NCI-H345 (cell line): Measurements from ENCODE around the gene MDM4.
"Not testable (repeated sequence)": the region's sequence is repeated elsewhere in the genome, so short reads cannot be mapped to it uniquely, and the experiment has no call there.

Experiments
- DNase-seq: peaks from one replicate; lab custom pipeline; 2025; lab: John Stamatoyannopoulos, UW

The MDM4 gene

DNA sequence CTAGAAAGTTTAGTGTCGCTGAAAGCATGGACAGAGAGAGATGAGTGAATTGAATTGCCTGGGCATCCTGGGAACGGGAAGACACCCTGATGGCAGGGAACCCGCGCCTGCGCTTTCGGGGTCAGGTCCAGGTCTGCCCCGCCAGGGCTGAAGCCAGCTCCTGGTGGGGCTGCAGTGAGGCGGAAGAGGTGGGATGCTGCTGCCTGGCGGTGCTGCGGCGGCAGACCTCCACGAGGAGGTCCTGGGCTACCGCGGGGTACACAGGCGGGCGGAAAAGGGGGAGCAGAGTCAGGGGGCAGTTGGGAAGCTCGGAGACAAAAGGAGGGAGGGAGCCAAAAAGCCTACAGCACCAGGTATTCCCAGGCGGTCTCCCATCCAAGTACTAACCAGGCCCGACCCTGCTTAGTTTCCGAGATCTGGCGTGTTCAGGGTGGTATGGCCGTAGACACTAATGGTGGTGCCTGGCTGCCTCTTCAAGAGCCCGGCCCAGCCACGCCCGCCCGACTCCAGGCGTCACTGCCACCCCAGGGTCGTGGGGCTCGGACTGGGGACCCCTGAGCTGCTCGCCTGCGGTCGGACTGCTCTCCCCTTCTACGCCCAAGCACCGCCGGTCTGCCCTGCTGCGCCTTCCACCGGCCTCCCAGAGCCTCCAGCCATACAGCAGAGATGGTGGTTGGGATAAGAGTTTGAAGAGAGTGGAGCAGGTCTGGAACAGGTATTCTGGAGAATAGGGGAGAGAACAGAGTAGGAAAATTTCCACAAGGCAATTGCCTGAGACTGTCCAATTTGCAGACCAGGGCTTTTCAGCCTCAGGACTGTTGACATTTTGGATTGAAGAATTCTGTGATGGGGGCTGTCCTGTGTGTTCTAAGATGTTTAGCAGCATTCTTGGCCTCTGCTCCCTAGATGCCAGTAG, 46.1 kb downstream of the MDM4 start:
- no peak for DNase-seq

DNA sequence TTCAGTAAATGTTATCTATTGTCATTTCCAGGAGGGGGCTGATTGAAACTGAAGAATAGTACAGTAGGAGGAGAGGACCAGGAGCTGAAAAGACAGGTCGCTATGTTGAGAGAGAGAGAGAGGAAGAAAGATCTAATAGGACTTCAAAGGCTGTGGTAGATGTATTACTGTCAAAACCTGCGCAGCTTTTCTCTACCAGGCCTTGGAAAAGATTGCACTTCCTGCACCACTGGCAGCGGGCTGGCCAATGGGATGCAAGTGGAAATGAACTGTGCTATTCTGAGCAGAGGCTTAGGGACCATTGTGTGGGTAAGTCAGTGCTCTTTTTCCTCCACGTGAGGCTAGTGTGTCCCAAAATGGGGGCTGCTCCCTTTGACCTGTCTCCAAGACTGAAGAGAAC, 47.1 kb downstream of the MDM4 start:
- DNase-seq = no peak

DNA sequence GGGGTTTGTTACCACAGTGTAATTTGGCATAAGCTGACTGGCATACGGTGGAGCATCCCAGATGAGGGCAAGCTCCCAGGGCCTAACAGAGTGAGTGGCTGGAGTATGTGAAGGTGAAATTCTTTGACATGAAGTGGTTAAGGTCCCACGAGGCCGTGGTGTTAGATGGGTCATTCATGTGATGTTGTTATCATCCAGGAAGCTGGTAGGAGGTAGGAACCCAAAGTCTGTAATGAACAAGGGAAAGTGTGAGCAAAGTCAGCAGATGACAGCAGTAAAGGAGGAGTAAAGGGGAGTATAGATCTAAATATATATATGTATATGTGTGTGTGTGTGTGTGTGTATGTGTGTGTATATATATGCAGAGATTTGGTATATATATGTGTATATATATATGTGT, 47.6 kb downstream of the MDM4 start:
- no peak for DNase-seq

DNA sequence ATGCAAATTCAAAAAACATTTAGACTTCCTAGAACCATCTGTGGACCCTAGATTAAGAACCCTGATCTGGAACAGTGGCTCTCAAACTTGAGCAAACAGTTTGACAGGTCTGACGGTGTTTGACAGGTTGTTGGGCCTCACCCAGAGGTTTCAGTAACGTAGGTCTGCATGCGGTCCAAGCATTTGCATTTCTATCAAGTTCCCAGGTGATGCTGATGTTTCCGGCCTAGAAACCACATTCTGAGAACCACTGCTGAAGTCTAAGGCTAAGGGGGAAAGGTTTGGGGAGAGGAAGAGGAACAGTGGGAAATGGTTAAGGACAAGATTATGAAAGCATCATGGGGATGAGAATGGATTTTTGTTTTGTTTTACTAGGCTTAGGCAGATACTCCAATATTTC, 48.6 kb downstream of the MDM4 start:
- DNase-seq = no peak

DNA sequence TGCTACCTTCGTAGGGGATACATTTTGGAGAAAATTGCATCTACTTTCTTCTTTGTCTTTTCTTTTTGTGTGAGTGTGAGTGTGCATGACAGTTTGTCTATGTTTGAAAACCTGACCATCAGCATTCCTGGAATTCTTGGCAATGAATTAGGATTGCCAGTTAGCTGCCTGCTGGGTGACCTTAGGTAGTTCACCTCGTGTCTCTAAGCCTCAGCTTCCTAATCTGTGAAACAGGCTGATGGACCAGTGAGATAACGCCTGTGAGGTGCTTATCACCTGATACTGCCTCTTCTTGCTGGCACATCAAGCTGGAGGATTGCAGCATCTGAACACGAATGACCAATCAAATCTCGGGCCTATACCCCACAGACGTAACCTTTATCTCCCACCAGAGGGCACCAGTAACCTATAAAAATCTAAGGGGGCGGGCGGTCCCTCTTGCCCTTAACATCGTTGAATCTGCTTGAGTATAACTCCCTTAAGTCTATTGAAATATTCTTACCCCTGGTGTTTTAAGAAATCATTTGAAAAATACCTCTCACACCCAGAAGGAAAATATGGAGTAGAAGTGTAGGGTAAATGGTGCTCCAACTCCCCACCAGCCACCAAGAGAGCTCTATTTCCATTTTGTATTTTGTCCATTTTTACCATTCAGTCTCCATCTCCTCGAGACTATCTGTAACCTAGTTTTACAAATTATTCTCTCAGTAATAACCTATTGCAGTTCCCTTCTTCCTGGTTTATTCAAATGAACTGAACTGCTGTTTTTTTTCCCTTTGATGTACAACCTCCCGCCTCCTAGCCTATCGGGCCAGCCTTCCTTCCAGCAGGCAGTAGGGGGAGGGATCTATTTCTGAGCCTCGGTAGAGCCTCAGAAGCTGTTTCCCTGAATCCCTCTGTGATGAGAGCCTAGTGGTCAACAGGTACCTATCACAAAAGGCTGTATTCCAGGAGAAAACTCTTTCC, 49.7 kb downstream of the MDM4 start:
- DNase-seq = peak; percentile 78

DNA sequence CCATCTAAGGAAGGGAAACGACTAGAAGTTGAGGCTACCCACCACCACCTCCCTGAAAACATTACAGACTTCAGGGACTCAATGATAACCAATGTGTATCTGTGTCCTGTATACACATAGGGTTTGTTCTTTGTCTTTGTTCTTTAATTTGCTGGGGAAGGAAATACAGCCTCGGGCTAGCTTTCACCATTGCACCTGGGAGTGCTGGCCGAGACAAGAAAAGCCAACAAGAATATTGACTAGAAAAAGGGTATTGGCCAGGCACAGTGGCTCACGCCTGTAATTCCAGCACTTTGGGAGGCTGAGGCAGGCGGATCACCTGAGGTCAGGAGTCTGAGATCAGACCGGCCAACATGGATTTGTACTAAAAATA, 50.4 kb downstream of the MDM4 start:
- no peak for DNase-seq

DNA sequence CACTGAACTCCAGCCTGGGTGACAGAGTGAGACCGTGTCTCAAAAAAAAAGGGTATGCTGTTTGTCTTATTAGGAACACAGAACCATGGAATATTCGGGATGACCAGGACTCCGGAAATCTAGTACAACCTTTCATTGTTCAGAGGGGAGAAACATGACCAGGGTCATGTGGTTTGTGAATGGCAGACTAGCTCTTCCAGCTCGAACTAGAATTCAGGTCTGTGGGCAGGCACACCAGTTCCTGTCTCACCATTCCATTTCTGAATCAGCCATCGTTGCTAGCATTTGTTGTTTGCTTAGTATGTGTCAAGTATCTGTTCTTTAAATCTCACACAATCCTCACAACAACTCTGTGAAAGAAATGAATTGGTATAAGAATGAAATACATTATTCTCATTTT, 50.9 kb downstream of the MDM4 start:
- DNase-seq = no peak

DNA sequence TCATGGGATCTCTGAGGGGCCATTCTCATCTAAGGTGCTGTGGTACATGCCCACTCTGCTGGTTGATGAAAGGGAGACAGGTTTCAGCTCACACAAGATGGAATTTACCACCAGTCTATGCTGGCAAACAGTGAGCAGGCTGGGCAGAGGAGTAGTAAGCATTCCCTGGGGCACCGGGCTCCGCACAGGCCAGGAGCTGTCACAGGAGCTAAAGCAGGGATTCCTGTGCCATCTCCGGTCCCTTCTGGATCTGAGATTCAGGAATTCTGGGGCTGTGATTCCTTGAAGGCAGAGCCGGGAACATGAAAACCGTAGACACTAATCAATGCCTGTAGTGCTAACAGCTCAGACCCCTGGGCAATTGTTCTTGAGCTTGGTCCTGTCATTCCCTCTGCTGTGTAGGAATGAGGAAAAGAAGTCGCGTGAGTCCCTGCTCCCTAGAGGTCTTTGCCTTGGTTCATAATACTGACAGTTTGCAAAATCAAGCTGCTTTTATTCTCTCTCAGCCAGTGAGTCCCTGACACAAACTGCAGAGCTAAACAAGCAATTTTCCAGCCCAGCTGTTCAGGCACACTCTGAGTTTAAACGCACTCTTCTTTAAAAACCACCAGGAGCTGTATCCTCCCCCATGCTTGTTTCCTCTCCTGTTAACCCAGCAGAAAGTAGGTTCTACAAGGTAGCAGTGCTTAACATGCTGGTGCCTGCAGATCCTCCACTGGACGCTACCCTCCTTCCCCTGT, 52.5 kb downstream of the MDM4 start:
- no peak for DNase-seq

DNA sequence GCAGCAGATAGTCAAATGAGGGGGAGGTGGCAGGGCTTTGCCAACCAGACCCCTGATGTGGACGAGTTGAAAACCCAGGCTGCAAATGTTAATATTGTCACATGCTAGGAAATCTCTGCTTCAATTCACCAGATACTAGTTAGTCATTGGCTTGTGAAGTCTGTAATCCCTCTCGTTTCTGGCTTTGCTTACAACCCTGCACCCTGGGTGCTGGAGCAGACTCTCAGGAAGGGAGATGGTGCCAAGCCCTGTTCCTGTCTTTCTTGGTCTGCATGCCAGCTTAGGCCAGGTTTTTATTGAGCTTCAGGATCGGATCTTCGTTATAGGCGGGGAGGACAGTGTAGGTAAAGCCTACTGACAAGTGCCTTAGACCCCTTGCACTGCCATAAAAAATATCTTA, 53.3 kb downstream of the MDM4 start:
- no peak for DNase-seq

DNA sequence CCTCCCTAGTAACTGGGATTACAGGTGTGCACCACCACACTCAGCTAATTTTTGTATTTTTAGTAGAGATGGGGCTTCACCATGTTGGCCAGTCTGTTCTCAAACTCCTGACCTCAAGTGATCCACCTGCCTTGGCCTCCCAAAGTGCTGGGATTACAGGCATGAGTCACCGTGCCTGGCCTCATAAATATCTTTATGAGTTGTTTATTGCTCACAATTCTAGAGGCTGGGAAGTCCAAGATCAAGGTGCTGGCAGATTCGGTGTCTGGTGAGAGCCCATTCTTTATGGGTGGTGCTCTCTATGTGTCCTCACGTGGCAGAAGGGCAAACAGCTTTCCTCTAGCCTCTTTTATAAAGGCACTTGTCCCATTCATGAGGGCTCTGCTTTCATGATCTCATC, 53.8 kb downstream of the MDM4 start:
- not testable (repeated sequence) for DNase-seq

DNA sequence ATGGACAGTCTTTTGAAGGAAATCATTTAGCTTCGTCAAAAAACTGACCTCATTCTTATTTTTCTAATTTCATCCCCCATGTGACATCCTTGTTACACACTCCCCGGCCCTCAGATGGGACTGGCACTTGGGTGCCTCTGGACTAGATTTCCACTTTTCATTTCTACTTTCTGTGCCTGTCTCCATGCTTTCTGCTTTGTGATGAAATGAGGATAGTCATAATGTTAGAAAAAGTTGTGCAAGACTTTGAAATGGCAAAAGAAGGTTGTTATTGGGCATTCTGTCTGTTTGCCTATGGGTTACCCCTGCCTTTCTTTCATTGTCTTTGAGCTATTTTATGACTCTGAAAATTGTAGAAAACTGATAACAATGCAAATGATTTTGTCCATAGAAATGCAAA, 54.9 kb downstream of the MDM4 start:
- DNase-seq = no peak

DNA sequence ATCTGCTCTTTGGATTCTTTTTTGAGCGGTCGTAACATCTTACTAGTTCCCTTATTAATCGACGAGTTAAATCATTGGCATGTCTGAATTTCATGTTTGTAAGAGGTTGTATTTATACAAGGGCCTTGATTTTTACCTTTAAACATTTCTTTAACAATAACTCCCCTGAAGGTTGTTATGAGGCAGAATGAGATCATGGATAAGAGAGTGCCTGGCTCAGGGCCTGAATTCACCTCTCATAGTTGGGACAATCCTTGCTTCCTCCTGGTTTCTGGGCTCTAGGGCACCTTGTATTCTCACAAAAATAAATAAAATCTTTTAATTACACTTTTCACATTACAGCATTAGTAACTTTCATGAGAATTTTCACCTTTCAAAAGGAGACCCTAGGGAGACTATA, 55.4 kb downstream of the MDM4 start:
- DNase-seq = no peak

DNA sequence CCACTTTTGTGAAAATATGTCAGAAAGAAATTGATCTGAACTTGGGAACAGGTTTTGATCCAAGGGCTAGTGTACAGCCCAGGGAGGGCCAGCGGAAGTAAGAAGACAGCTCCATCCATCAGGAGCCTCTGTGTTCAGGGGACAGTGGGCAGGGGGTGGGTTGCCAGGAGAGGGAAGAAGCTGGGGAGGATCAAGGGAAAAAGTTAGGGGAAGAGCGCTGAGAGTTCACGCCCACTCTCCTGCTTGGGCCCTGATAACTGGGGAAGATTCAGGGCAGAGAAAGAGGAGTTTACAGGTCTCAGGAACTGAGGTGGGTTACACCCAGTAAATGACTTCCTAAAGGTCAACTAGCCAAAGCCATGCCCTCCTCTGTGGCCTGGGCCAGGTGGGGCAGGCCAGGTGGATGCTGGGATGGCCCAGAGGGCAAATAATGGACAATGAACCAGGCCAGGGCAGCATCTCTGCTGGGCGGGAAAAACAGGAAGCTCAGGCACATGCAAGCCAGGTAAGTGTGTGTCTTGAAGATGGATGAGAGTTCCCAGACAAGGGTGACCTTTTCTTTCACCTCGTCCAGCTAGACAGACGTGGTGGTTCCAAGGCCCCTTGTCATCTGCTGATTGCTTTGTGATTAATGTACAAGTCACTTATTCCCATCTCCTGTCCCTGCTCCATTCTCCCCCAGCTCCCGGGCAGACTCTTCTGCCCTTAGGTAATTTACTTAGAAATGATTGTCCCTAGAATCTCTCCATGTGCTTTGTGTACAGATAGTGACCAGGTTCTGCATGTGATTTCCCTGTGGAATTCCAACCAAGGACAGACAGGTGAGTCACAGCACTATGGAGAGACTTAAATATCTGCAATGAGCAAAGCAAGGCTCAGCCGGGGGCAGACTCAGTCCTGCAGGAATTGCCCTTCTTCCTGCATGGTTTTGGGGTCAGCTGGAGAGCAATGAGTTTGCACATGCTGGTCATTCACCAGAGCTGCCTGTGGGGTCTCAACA, 57.0 kb downstream of the MDM4 start:
- no peak for DNase-seq

DNA sequence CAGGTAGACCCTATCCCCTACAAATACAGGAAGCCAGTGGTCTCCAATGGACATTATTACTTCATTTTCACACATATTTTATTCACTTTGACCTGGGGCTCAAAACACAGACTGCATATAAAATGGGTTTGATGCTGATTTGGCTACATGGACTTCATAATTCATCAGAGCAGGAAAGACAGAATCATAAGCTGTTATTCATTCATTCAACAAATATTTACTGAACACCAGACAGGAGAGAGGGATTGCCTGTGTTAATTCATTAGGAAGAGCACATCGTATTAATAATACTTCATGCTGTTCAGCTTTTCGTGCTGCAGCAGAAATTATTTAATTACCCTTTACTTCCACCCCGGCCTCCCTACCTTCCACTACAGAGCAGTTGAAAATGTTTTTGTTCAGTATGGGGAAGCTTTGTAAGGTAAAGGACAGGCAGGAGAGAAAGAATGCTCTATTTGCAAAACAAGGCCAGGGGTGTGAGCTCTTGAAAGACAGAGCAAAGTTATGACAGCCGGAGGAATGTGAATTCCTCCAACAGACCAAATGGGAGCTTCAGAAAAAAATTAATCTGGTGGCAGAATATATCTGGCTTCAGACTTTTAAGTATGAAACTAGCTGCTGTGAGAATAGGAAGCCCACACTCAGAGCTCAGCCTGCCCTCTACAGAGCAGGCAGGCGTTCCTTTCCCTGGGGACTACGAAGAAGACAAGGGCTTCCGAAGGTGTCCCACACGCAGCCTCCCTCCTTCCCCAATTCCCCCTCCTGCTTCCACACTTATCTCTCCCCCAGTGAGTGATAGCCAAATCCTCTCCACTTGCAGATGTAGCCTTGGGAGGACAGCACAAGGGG, 58.0 kb downstream of the MDM4 start:
- no peak for DNase-seq

DNA sequence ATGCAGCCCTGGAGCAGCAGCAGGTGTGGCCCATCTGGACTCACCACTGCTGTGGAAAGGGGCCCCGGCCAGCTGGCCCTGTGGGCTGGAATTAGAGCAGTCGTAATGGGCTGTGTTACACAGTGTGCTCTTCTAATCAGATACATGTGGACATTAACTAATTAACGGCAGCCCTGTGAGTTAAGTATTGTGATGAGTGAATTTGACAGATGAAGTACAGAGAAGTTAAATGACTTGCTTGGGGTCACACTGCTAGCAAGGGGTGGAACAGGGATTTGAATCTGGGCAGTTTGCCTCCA, 58.6 kb downstream of the MDM4 start:
- DNase-seq = no peak

DNA sequence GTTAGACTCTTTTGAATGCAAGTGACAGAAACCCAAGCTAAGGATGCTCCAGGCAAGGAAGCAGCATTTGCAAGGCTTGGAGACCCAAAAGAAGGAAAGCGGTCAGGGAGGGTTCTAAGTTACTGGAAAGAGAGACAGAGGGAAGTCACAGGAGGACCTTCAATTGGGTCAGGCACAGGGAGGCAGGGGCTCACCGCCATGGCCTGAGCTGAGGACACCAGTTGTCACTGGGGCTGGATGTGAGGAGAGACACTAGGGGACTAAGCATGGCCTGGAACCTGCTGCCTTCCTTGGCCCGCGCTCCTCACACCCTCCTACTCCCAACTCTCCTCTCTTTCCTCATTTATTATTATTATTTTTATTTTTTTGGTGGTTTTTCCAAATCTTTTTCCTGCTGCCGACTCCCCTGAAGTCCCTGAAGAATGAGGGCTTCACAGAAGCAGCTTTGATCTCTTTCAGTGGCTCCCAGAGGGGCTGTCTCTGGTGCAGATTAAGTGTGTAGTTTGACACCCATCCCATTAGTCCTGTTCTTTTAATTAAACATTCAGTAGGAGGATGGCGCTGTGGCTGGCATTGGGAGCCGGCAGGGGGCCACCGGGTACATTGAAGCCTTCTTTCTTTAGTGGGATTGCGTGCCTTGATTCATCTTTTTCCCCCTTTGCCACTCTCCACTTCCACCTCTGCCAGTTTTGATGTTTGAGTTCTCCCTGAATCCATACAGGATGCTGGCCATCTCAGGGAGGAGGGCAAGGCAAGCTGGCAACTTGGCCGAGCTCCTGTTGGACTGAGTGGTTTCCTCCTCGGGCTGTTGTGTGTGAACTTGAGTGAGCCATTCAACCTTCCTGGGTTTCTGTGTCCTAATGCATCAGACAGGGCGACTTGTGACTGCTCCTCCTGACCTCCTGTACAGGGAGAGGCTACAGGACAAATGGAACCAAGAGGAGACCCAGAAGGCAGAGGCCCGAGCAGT, 59.3 kb downstream of the MDM4 start:
- DNase-seq = no peak

DNA sequence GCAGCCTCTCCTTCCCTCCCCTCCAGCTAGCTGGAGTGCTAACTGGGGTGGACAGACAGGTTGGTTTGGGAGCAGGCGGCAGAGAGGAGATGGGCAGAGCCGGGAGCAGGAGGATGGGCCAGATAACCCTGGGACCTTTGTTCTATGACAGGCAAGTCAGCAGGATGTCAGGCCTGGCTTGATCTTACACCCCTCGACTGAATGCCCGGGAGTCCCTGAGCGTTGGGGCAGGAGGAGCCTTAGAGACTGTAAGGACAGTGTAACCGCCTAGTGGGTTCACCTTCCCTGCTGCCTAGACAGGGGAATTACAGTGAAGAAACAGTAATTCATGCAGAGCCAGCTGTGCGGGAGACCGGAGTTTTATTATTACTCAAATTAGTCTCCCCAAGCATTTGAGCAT, 60.2 kb downstream of the MDM4 start:
- DNase-seq = no peak

DNA sequence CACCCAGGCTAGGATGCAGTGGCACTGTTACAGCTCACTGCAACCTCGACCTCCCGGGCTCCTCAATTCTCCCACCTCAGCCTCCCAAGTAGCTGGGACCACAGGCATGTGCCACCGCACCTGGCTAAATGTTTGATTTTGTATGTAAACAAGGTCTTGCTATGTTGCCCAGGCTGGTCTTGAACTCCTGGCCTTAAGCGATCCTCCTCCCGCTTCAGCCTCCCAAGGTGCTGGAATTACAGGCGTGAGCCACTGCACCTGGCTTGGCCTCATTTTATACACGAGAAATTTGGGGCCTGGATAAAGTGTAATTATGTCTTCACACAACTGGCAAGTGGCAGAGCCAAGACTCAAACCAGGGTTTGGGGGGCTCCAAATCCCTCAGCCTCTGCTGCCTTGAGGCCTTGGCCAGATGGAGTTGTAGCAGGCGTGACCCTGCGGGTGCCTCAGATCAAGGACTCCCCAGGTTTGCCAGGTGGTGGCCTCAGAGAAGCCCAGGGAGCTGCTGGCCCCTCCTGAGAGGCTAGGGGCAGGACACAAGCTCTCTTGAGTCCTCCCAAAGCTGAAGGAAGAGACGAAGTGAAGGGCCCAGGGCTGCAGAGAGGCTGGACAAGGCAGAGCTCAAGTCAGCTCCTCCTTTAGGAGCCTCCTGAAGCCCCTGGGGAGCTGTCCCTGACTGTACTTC, 61.7 kb downstream of the MDM4 start:
- no peak for DNase-seq
